ENCODE results near the gene TMEM208. TPM values are rescaled to one million over a fixed set of nuclear protein-coding genes. Genes with fewer than 3 reads are reported as not detected.

The TMEM208 gene
- total and polyA plus RNA-seq, 2 of the 13 experiments (the other 11 are each of a cell fraction or from before 2014, with no cell fraction given): 58.8 to 72.9 TPM

DNA sequence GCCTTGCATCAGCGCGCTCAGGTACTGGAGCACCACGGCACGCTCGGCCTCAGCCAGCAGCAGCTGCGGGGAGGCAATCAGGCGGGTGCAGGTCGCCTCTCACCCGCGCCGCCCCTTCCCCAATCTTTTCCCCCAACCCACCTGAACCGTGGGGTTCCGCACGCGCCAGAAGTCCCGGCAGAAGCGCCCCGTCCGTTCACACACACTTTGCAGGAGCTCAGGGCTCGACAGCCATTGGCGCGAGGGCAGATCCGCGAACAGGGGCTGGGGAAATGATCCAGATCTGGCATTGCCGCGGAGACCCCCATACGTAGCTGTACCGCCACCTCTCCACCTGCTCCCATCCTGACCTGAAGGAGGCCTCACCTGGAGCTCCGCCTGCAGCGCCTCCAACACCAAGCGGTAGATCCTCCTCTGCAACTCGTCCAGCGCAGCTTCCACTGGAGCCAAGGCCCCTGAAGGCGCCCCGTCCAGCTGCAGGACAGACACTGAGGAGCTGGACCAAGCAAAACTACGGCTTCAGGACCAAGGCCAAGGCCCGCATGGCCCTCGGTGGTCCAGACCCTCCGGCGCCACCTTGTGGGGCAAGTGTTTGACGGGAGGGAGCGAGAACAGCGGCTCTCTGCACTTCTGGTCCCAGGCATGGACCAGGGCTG is 41.8 kb upstream of the TMEM208 start (continued):
- TF ChIP-seq SMARCC2 (IDR thresholded peaks at IDR 0.05) (no peak), ZNF383 (CRISPR knock-in tag; IDR thresholded peaks at IDR 0.05; ENCODE audit: borderline replicate concordance) (no peak), ZNF589 (CRISPR knock-in tag; conservative IDR thresholded peaks at IDR 0.05) (peak; percentile 95), ZNF781 (CRISPR knock-in tag; IDR thresholded peaks at IDR 0.05; ENCODE audit: borderline replicate concordance, not compliant biosample characterization) (peak; percentile 91), ZNF558 (CRISPR knock-in tag; IDR thresholded peaks at IDR 0.05; ENCODE audit: borderline replicate concordance) (no peak; the same call in 1 of the 2 replicates), FOXA3 (CRISPR knock-in tag; IDR thresholded peaks at IDR 0.05) (peak; percentile 59), DNMT3B (CRISPR knock-in tag; conservative IDR thresholded peaks at IDR 0.05) (no peak), RBAK (CRISPR knock-in tag; IDR thresholded peaks at IDR 0.05) (0 out of 2 replicates have a peak, but pooled peaks have one; percentile 59), MEF2D (CRISPR knock-in tag; IDR thresholded peaks at IDR 0.05) (peak; percentile 87), ZNF234 (CRISPR knock-in tag; conservative IDR thresholded peaks at IDR 0.05) (no peak), ONECUT2 (CRISPR knock-in tag; IDR thresholded peaks at IDR 0.05) (peak; percentile 64; the same call in 1 of the 2 replicates), IKZF1 (IDR thresholded peaks at IDR 0.05) (no peak)
- TF ChIP-seq, protein P1, sequence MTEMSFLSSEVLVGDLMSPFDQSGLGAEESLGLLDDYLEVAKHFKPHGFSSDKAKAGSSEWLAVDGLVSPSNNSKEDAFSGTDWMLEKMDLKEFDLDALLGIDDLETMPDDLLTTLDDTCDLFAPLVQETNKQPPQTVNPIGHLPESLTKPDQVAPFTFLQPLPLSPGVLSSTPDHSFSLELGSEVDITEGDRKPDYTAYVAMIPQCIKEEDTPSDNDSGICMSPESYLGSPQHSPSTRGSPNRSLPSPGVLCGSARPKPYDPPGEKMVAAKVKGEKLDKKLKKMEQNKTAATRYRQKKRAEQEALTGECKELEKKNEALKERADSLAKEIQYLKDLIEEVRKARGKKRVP (CRISPR knock-in tag; IDR thresholded peaks at IDR 0.05): peak in 1 of 2 experiments; percentile 36; a peak in 1 of 4 replicates
- TF ChIP-seq, protein P2, sequence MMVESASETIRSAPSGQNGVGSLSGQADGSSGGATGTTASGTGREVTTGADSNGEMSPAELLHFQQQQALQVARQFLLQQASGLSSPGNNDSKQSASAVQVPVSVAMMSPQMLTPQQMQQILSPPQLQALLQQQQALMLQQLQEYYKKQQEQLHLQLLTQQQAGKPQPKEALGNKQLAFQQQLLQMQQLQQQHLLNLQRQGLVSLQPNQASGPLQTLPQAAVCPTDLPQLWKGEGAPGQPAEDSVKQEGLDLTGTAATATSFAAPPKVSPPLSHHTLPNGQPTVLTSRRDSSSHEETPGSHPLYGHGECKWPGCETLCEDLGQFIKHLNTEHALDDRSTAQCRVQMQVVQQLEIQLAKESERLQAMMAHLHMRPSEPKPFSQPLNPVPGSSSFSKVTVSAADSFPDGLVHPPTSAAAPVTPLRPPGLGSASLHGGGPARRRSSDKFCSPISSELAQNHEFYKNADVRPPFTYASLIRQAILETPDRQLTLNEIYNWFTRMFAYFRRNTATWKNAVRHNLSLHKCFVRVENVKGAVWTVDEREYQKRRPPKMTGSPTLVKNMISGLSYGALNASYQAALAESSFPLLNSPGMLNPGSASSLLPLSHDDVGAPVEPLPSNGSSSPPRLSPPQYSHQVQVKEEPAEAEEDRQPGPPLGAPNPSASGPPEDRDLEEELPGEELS (CRISPR knock-in tag; IDR thresholded peaks at IDR 0.05): peak; percentile 74
- TF ChIP-seq, protein P3, sequence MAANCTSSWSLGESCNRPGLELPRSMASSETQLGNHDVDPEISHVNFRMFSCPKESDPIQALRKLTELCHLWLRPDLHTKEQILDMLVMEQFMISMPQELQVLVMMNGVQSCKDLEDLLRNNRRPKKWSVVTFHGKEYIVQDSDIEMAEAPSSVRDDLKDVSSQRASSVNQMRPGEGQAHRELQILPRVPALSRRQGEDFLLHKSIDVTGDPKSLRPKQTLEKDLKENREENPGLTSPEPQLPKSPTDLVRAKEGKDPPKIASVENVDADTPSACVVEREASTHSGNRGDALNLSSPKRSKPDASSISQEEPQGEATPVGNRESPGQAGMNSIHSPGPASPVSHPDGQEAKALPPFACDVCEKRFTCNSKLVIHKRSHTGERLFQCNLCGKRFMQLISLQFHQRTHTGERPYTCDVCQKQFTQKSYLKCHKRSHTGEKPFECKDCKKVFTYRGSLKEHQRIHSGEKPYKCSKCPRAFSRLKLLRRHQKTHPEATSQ (CRISPR knock-in tag; IDR thresholded peaks at IDR 0.05; ENCODE audit: borderline replicate concordance): no peak
- TF ChIP-seq, protein P4, sequence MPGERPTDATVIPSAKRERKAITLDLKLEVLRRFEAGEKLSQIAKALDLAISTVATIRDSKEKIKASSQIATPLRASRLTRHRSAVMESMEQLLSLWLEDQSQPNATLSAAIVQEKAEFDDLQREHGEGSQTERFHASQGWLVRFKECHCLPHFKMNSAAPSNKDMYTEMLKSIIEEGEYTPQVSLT (CRISPR knock-in tag; IDR thresholded peaks at IDR 0.05; ENCODE audit: borderline replicate concordance, low read depth): no peak
- TF ChIP-seq, protein P5, sequence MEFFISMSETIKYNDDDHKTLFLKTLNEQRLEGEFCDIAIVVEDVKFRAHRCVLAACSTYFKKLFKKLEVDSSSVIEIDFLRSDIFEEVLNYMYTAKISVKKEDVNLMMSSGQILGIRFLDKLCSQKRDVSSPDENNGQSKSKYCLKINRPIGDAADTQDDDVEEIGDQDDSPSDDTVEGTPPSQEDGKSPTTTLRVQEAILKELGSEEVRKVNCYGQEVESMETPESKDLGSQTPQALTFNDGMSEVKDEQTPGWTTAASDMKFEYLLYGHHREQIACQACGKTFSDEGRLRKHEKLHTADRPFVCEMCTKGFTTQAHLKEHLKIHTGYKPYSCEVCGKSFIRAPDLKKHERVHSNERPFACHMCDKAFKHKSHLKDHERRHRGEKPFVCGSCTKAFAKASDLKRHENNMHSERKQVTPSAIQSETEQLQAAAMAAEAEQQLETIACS (CRISPR knock-in tag; IDR thresholded peaks at IDR 0.05): peak; percentile 82

All from HepG2 (cell line).